Prostate gland (tissue), 2 donors: Measurements from ENCODE around the gene MAP3K19.

Experiments
- POLR2AphosphoS5 ChIP-seq: sonication (generic); formaldehyde crosslinking; IDR thresholded peaks from one replicate; pipeline ENCODE4 v1.6.1; 2017; ENCODE audit warnings: antibody characterized with exemption
- TF ChIP-seq, protein P1 (sequence below), 4 experiments: fragments of 200-600 bp in 2 of 4; fragments of 450-650 bp in 2 of 4; sonication (generic) in 2 of 4; IDR thresholded peaks; 1 replicate in 3 of 4; 2 replicates in 1 of 4; pipeline ENCODE4 v1.5.1; 2016 to 2019; ENCODE audit warnings: antibody characterized with exemption in 4 of 4, mild to moderate bottlenecking in 2 of 4, moderate library complexity in 2 of 4

- TF ChIP-seq, protein P1, sequence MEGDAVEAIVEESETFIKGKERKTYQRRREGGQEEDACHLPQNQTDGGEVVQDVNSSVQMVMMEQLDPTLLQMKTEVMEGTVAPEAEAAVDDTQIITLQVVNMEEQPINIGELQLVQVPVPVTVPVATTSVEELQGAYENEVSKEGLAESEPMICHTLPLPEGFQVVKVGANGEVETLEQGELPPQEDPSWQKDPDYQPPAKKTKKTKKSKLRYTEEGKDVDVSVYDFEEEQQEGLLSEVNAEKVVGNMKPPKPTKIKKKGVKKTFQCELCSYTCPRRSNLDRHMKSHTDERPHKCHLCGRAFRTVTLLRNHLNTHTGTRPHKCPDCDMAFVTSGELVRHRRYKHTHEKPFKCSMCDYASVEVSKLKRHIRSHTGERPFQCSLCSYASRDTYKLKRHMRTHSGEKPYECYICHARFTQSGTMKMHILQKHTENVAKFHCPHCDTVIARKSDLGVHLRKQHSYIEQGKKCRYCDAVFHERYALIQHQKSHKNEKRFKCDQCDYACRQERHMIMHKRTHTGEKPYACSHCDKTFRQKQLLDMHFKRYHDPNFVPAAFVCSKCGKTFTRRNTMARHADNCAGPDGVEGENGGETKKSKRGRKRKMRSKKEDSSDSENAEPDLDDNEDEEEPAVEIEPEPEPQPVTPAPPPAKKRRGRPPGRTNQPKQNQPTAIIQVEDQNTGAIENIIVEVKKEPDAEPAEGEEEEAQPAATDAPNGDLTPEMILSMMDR (IDR thresholded peaks at IDR 0.05): no peak
- TF ChIP-seq POLR2AphosphoS5: no peak
Observed at GRCh38 chr2:135011633-135012032, 35.6 kb downstream of the MAP3K19 start.
